Nephron (organoid): ENCODE data around the gene NAA80.
A peak's percentile ranks its signal among the peaks of the same experiment; 100 is the strongest.

Experiments
- H3K27ac Mint-ChIP-seq, 3 experiments: 2 replicates each; pipeline ENCODE4 v1.8.0; 2020; ENCODE audit warnings: mixed read lengths in 3 of 3, mild to moderate bottlenecking in 2 of 3, moderate library complexity in 1 of 3
- H3K27me3 Mint-ChIP-seq: 2 replicates; pipeline ENCODE4 v1.8.0; 2021; ENCODE audit warnings: low read depth, mild to moderate bottlenecking, moderate library complexity, mixed read lengths
- H3K36me3 Mint-ChIP-seq: 2 replicates; pipeline ENCODE4 v1.8.0; 2020; ENCODE audit warnings: low read depth, mixed read lengths
- H3K4me1 Mint-ChIP-seq: 2 replicates; pipeline ENCODE4 v1.8.0; 2020; ENCODE audit warnings: mixed read lengths
- H3K4me3 Mint-ChIP-seq, 3 experiments: 2 replicates each; pipeline ENCODE4 v1.8.0; 2020; ENCODE audit warnings: mild to moderate bottlenecking in 3 of 3, mixed read lengths in 3 of 3, moderate library complexity in 2 of 3
- H3K9me3 Mint-ChIP-seq: 2 replicates; pipeline ENCODE4 v1.8.0; 2020; ENCODE audit warnings: mixed read lengths
- TF ChIP-seq, protein P1 (sequence below), 3 experiments: fragments of 200-600 bp; sonication (generic); IDR thresholded peaks; one replicate each; pipeline ENCODE4 v1.5.0; 2021; ENCODE audit warnings: antibody characterized with exemption in 3 of 3; ENCODE audit not compliant: unreplicated experiment in 3 of 3

The NAA80 gene

DNA sequence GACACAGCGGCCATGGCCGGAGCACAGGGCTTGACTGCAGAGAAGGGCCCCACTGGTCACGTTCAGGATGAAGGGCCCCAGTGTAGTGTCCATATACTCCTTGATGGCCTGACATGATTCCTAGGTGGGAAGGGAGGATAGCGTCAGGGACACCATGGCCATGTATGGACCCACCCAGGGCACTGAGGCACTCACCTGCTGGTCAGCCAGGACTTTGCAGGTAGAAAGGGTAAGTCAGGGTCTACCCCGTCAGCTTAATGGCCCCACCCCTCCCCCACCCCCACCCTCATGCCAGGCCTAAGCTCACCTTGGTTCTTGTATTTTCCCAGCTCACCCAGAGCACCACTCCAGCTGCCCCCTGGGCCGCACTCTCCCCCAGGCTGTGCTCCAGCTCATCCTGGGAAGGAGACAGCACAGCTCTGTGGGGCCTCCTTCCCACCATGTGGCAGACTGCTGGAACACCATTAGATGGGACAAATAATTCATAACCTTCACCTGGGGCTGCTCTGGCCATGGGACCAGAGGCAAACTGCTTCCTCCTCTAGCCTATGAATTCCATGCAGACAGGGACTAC, 1.6 kb upstream of the NAA80 start:
- Mint-ChIP-seq H3K9me3 (no peaks in the 10 kb centered on the region), H3K4me1 (peaks cover 16% of the 10 kb centered on the region), H3K4me3 (peak overlapping the region; percentile 91 to 99 (median 97)), H3K27ac (peak overlapping the region; percentile 81 to 96 (median 90)), H3K27me3 (no peaks in the 10 kb centered on the region), H3K36me3 (peaks cover 5% of the 10 kb centered on the region)
- TF ChIP-seq, protein P1, sequence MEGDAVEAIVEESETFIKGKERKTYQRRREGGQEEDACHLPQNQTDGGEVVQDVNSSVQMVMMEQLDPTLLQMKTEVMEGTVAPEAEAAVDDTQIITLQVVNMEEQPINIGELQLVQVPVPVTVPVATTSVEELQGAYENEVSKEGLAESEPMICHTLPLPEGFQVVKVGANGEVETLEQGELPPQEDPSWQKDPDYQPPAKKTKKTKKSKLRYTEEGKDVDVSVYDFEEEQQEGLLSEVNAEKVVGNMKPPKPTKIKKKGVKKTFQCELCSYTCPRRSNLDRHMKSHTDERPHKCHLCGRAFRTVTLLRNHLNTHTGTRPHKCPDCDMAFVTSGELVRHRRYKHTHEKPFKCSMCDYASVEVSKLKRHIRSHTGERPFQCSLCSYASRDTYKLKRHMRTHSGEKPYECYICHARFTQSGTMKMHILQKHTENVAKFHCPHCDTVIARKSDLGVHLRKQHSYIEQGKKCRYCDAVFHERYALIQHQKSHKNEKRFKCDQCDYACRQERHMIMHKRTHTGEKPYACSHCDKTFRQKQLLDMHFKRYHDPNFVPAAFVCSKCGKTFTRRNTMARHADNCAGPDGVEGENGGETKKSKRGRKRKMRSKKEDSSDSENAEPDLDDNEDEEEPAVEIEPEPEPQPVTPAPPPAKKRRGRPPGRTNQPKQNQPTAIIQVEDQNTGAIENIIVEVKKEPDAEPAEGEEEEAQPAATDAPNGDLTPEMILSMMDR (IDR thresholded peaks at IDR 0.05; ENCODE audit: unreplicated experiment in 3 of 3): no peak

DNA sequence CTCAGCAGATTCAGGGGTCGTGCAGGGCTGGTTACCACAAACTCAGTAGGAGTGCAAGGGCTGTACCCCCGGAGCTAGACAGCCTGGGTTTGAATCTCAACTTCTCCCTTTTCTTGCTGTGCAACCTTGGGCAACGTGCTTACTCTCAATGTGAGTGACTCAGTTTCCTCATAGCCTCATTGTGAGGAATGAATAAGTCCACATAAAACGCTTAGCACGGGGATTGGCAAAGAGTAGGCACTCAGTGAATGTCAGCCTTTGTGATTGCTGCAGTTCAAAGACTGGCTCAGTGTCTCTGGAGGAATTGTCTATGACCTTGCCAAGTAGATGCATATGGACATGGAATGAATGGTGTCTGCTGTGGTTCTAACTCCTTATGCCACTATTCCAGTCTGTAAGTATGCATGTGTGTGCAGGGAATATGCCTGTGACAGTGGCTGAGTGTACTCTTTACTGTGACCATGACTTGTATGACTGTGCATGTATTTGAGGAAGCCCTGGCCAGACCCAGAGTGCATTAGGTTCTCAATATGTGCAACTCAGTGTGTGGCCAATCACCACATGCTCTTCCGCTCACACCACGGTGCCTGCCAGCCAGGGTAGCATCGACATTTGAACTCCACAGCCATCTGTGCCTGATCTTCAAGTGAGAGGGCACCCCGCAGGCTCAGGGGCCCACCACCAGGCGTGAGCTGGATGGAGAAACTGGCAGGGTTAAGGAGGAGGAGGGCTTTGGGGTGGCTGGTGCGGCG, 900 bp upstream of the NAA80 start:
- Mint-ChIP-seq H3K36me3 (peaks cover 4% of the 10 kb centered on the region), H3K9me3 (no peaks in the 10 kb centered on the region), H3K4me3 (peak overlapping the region; percentile 91 to 99 (median 97)), H3K27ac (peak overlapping the region; percentile 81 to 96 (median 90)), H3K4me1 (peaks cover 16% of the 10 kb centered on the region), H3K27me3 (no peaks in the 10 kb centered on the region)
- TF ChIP-seq, protein P1 (IDR thresholded peaks at IDR 0.05; ENCODE audit: unreplicated experiment in 3 of 3): no peak

DNA sequence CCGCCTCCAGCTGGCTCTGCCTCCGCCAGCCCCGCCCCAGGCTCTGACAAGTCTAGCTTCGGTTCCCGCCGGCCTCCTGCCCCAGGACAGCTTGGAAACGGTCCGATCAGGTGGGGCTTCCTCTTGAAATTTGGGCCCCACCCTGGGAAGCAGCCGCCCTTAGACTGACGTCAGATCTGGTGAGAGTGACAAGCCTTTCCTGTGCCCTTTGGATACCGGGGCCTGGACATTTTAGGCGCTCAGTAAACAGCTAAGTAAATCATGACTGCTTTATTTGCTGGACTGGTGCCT, 378 bp upstream of the NAA80 start:
- Mint-ChIP-seq H3K27ac (peak overlapping the region; percentile 81 to 96 (median 90)), H3K36me3 (peaks cover under 1% of the 10 kb centered on the region), H3K27me3 (no peaks in the 10 kb centered on the region), H3K4me3 (peak overlapping the region; percentile 91 to 99 (median 97)), H3K4me1 (peaks cover 16% of the 10 kb centered on the region), H3K9me3 (no peaks in the 10 kb centered on the region)
- TF ChIP-seq, protein P1 (IDR thresholded peaks at IDR 0.05; ENCODE audit: unreplicated experiment in 3 of 3): no peak

DNA sequence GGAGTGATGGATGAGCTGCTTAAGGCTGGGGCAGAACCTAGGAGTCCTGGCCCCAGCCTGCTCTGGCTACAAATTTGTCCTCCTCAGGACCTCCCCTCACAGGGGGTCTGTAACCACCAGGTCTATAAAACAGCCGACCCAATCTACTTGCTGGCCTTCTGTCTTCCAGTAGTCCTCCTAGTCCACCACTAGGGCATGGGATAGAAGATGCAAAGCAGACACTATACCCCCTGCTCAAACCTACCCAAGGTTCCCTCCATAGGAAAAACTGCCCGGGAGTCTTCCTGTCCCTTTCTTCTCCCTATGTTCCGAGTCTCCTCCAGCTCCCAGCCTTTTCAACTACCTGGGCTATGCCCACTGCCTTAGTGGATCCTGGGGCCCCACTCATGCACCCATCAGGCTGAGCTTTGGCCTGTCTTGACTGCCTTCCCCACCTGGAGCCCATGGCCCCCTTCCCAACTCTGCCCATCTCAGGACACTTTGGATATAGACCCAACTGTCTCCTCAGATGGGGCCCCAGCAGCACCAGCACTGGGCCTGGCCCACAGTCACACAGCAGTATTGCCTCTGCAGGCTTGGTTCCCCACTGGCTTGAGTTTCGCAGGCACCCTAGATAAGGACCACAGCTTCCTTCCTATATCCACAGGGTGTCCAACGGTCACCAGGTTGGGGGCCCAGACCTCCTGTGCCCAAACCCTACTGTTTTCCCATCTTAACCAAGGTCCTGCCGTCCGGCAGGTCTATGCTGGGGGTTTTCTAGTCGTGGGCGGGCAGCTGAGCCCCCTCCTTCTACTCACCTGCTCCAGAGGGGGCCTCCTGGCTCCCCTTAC, 1.1 kb downstream of the NAA80 start:
- H3K9me3 Mint-ChIP-seq: no peaks in the 10 kb centered on the region
- TF ChIP-seq, protein P1 (IDR thresholded peaks at IDR 0.05; ENCODE audit: unreplicated experiment in 3 of 3): no peak
- H3K27ac Mint-ChIP-seq: peak overlapping the region in 1 of 3 experiments; percentile 41
- H3K36me3 Mint-ChIP-seq: no peaks in the 10 kb centered on the region
- H3K27me3 Mint-ChIP-seq: no peaks in the 10 kb centered on the region
- peaks cover 16% of the 10 kb centered on the region for H3K4me1 Mint-ChIP-seq
- H3K4me3 Mint-ChIP-seq: peak overlapping the region; percentile 91 to 99 (median 97)

DNA sequence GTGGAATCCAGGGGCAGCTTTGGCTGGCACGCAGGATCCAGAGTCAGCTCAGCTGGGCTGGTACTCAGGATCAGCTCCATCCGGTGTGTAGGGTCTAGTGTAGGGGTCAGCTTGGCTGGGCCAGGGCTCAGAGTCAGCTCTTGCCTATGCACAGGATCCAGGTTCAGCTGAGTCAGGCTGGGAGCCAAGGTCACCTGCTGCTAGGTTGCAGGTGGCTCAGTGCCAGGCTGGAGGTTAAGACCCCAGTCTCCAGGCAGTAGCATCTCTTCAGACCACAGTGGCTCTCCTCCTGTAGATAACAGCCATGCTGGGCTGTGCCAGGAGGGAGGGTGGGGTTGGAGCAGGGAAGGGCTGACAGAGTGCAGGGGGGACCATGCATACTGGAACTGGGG, 1.8 kb downstream of the NAA80 start:
- Mint-ChIP-seq H3K4me1 (peaks cover 22% of the 10 kb centered on the region), H3K9me3 (no peaks in the 10 kb centered on the region), H3K27me3 (peaks cover 3% of the 10 kb centered on the region), H3K36me3 (no peaks in the 10 kb centered on the region), H3K4me3 (peak overlapping the region; percentile 91 to 99 (median 97)), H3K27ac (no peak overlapping the region)
- TF ChIP-seq, protein P1 (IDR thresholded peaks at IDR 0.05; ENCODE audit: unreplicated experiment in 3 of 3): no peak
